Activated T-helper 1 cell treated with anti-CD3 and anti-CD28 coated beads, Interleukin-12 subunit alpha, Interleukin-12 subunit beta, Interleukin-2, Interleukin-4 antibody, amounts not matched to agents 30 ng/mL and 10 ng/mL and 1 ng/mL, durations not matched to agents 14 hours and 24 hours and 36 hours (primary cell): Measurements from ENCODE around the gene UBE2K. TPM values are rescaled to one million over a fixed set of nuclear protein-coding genes. Genes with fewer than 3 reads are reported as not detected.
A peak's percentile ranks its signal among the peaks of the same experiment; 100 is the strongest.
"Not testable (repeated sequence)": the region's sequence is repeated elsewhere in the genome, so short reads cannot be mapped to it uniquely, and the experiment has no call there.

Experiments used
- DNase-seq: peaks from one replicate; pipeline ENCODE4 v3.0.0; 2021; ENCODE audit warnings: low spot score
- H3K27ac Mint-ChIP-seq: one replicate; pipeline ENCODE4 v1.8.0; 2021; ENCODE audit warnings: mild to moderate bottlenecking, mixed read lengths
- H3K27me3 Mint-ChIP-seq: one replicate; pipeline ENCODE4 v1.8.0; 2022; ENCODE audit warnings: mild to moderate bottlenecking, moderate library complexity, mixed read lengths; ENCODE audit not compliant: insufficient read depth
- H3K36me3 Mint-ChIP-seq: one replicate; pipeline ENCODE4 v1.8.0; 2021; ENCODE audit warnings: low read depth, mixed read lengths
- H3K4me1 Mint-ChIP-seq: one replicate; pipeline ENCODE4 v1.8.0; 2021; ENCODE audit warnings: low read depth, mixed read lengths
- H3K4me3 Mint-ChIP-seq: one replicate; pipeline ENCODE4 v1.8.0; 2021; ENCODE audit warnings: mild to moderate bottlenecking, moderate library complexity, mixed read lengths
- H3K9me3 Mint-ChIP-seq: one replicate; pipeline ENCODE4 v1.8.0; 2021; ENCODE audit warnings: mixed read lengths
- intact Hi-C: fragments of 100-400 bp; cut with micrococcal nuclease; formaldehyde crosslinking; loops from one replicate; pipeline ENCODE4 v1.15.1; 2024
- total RNA-seq: library from RNA; stranded (reverse); gene quantifications from 2 replicates; pipeline ENCODE4 v1.2.3, GENCODE V29; 2022

Gene UBE2K
- total RNA-seq, 1 donor from 2014 or later, result 92.2 TPM

DNA sequence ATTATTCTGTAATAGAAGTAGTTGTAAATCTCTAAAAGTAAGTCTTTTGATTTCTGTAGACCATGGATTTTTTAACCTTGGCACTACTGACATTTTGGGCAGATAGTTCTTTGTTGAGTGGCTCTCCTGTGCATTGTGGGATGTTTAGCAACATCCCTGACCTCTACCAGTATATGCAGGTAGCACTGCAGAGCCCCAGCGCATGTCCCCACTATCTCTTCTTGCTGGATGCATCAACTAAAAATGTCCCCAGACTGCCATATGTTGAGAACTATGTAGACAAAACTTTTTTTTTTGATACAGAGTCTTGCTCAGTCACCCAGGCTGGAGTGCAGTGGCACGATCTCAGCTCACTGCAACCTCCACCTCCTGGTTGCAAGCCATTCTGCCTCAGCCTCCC, 4.8 kb downstream of the UBE2K start:
- H3K4me3 Mint-ChIP-seq, result no peak overlapping the region
- intact Hi-C loops, result no loop called here
- peaks cover 29% of the 10 kb centered on the region for H3K4me1 Mint-ChIP-seq
- no peaks in the 10 kb centered on the region for H3K27me3 Mint-ChIP-seq
- H3K9me3 Mint-ChIP-seq, result no peaks in the 10 kb centered on the region
- no peak for DNase-seq
- H3K36me3 Mint-ChIP-seq, result peaks cover 16% of the 10 kb centered on the region
- no peak overlapping the region for H3K27ac Mint-ChIP-seq

DNA sequence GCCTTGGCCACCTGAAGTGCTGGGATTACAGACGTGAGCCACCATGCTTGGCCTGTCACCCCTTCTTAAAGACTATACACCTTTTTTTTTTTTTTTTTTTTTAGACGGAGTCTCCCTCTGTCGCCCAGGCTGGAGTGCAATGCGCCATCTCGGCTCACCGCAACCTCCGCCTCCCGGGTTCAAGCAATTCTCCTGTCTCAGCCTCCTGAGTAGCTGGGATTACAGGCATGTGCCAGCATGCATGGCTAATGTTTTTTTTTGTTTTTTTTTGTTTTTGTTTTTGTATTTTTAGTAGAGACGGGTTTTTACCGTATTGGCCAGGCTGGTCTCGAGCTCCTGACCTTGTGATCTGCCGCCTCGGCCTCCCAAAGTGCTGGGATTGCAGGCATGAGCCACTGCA, 6.9 kb downstream of the UBE2K start:
- peaks cover 14% of the 10 kb centered on the region for H3K36me3 Mint-ChIP-seq
- intact Hi-C loops, H3K27ac Mint-ChIP-seq, H3K27me3 Mint-ChIP-seq, H3K4me3 Mint-ChIP-seq, DNase-seq, H3K9me3 Mint-ChIP-seq: not testable (repeated sequence)
- H3K4me1 Mint-ChIP-seq, result peaks cover 28% of the 10 kb centered on the region

DNA sequence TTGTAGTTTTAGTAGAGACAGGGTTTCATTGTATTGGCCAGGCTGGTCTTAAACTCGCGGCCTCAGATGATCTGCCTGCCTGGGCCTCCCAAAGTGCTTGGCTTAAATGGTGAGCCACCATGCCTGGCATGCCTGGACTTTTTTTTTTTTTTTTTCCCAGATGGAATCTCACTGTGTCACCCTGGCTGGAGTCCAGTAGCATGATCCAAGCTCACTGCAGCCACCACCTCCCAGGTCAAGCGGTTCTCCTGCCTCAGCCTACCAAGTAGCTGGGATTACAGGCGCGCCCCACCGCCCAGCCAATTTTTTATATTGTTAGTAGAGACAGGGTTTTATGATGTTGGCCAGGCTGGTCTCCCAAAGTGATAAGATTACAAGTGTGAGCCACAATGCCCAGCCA, 8.4 kb downstream of the UBE2K start:
- no peaks in the 10 kb centered on the region for H3K27me3 Mint-ChIP-seq
- no peak overlapping the region for H3K4me3 Mint-ChIP-seq
- H3K4me1 Mint-ChIP-seq, result peaks cover 23% of the 10 kb centered on the region
- peaks cover 7% of the 10 kb centered on the region for H3K36me3 Mint-ChIP-seq
- H3K9me3 Mint-ChIP-seq, result no peaks in the 10 kb centered on the region
- peak overlapping the region; percentile 51 for H3K27ac Mint-ChIP-seq
- no peak for DNase-seq
- intact Hi-C loops, result no loop called here

DNA sequence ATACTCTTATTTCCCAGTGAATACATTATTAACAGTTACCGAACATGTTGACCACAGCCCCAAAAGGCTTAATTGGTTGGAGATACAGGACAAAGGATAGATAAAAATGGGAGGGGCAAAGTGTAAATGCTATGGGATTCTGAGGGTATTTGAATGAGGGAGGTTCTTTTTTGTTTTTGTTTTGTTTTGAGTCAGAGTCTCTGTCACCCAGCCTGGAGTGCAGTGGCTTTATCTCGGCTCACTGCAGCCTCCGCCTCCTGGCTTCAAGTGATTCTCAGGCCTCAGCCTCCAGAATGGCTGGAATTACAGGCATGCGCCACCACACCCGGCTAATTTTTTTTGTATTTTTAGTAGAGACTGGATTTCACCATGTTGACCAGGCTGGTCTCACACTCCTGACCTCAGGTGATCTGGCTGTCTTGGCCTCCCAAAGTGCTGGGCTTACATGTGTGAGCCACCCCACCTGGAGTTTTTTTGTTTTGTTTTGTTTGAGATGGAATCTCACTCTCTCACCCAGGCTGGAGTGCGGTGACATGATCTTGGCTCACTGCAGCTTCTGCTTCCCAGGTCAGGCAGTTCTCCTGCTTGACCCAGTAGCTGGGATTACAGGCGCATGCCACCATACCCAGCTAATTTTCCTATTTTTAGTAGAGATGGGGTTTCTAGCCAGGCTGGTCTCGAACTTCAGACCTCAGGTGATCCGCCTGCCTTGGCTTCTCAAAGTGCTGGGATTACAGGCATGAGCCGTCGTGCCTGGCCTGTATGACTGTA, 9.0 kb downstream of the UBE2K start:
- Mint-ChIP-seq H3K36me3 (peaks cover 7% of the 10 kb centered on the region), H3K4me1 (peaks cover 23% of the 10 kb centered on the region), H3K4me3 (no peak overlapping the region), H3K27ac (peak overlapping the region; percentile 51), H3K27me3 (no peaks in the 10 kb centered on the region), H3K9me3 (no peaks in the 10 kb centered on the region)
- intact Hi-C loops, result no loop called here
- DNase-seq, result no peak

DNA sequence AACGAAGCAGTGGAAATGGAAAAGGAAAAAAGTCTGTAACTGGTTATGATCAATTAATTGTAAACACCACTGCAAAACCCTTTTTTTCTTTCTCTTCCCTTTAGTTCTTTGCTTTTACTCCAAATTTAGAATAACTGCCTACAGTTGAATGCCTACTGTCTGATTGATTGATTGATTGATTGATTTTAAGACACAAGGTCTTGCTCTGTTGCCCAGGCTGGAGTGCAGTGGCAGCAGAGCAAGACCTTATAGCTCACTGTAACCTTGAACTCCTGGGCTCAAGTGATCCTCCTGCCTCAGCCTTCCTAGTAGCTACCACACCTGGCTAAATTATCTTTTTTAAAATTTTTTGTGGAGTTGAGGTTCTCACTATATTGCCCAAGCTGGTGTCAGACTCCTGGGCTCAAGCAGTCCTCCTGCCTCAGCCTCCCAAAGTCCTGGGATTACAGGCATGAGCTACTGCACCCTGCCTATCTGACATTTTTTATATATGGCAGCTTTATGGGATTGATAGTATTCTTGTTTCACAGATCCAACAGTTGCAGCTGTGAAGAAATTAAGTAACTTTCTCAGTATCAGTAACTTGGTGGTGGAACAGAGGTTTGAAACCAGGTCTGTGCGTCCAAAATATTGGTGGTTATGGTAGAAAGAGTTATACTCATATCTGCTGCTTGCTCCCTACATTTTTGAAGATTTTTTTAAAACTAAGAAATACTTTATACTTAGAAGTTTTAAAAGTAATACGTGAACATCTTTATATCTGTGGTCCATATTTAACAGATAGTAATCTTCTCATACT, 12.4 kb downstream of the UBE2K start:
- Mint-ChIP-seq H3K4me3 (no peak overlapping the region), H3K4me1 (peaks cover 34% of the 10 kb centered on the region), H3K36me3 (peaks cover 6% of the 10 kb centered on the region), H3K27me3 (no peaks in the 10 kb centered on the region), H3K9me3 (no peaks in the 10 kb centered on the region), H3K27ac (no peak overlapping the region)
- no peak for DNase-seq
- intact Hi-C loops, result no loop called here

DNA sequence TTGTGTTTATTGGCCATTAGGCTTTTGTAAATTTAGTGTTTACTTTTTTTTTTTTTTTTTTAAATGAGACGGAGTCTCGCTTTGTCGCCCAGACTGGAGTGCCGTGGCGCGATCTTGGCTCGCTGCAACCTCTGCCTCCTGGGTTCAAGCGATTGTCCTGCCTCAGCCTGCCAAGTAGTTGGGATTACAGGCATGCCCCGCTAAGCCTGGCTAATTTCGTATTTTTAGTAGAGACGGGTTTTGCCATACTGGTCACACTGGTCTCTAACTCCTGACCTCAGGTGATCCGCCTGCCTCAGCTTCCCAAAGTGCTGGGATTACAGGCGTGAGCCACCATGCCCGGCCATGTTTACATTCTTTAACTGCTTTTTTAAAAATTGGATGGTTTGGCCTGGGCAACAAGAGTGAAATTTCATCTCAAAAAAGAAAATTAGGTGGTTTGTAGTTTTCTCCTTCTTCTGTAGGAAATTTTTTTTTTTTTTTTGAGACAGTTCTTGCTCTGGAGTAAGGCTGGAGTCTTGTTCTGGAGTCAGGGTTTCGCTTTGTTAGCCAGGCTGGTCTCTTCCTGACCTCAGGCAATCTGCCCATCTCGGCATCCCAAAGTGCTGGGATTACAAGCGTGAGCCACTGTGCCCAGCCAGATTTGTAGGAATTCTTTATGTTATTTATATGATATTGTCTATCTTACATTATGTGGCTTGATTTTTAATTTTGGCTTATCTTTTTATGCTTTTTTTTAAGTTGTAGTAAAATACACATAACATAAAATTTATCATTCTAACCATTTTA, 15.1 kb downstream of the UBE2K start:
- no peaks in the 10 kb centered on the region for H3K9me3 Mint-ChIP-seq
- no peak for DNase-seq
- H3K36me3 Mint-ChIP-seq, result peaks cover 11% of the 10 kb centered on the region
- no peaks in the 10 kb centered on the region for H3K27me3 Mint-ChIP-seq
- H3K4me1 Mint-ChIP-seq, result peaks cover 42% of the 10 kb centered on the region
- no peak overlapping the region for H3K4me3 Mint-ChIP-seq
- intact Hi-C loops, result no loop called here
- H3K27ac Mint-ChIP-seq, result no peak overlapping the region

DNA sequence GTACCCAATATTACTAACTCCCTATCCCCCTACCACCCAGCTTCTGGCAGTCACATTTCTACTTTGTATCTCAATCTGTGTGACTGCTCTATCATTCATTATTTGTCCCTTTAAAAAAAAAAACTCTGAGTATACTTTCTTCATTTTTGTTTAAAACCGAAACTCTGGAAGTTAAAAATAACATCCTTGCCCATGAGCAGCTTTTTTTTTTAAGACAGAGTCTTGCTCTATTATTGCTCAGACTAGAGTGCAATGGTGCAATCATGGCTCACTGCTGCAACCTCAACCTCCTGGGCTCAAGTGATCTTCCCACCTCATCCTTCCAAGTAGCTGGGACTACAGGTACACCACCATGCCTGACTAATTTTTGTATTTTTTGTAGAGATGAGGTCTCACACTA, 15.8 kb downstream of the UBE2K start:
- Mint-ChIP-seq H3K4me1 (peaks cover 42% of the 10 kb centered on the region), H3K4me3 (no peak overlapping the region), H3K27ac (no peak overlapping the region), H3K36me3 (peaks cover 12% of the 10 kb centered on the region), H3K9me3 (no peaks in the 10 kb centered on the region), H3K27me3 (no peaks in the 10 kb centered on the region)
- DNase-seq, result no peak
- intact Hi-C loops, result no loop called here

DNA sequence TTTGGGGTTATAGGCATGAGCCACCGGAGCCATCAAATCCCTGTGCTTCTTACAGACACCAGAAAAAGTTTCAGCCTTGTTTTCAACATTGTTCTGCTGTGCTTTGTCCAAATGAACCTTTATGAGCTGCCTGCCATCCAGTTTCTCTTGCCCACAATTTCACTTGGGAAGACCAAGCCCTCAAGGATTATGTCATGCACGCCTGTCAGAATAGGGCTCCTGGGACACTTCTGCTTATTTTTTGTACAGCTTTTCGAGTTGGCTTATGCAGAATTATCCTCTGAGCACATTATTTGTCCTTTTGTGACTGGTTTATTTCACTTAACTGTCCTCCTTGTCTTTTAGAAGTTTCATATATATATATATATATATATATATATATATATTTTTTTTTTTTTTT, 16.2 kb downstream of the UBE2K start:
- Mint-ChIP-seq H3K36me3 (peaks cover 16% of the 10 kb centered on the region), H3K9me3 (no peaks in the 10 kb centered on the region), H3K4me1 (peaks cover 43% of the 10 kb centered on the region), H3K27ac (no peak overlapping the region), H3K27me3 (no peaks in the 10 kb centered on the region), H3K4me3 (no peak overlapping the region)
- no peak for DNase-seq
- intact Hi-C loops, result no loop called here

DNA sequence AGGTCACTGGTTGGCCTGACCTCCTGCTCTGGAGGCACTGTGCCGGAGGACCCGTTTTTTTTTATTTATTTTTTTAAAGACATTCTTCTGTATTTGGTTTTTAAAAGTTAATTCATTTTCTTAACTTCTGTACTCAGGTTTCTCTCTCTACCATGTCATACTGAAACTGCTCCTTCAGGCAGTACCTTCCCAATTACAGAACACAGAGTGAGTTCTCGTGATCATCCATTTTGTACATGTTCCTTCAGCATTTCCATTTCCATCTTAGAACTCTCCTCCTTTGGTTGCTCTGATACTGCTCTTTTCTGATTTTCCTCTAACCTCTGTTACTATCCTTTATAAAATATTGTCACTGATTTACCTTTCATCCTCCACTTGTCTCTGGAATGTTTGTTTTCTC, 17.9 kb downstream of the UBE2K start:
- Mint-ChIP-seq H3K4me1 (peaks cover 49% of the 10 kb centered on the region), H3K36me3 (peaks cover 16% of the 10 kb centered on the region), H3K9me3 (no peaks in the 10 kb centered on the region), H3K27ac (peak overlapping the region; percentile 66), H3K4me3 (no peak overlapping the region), H3K27me3 (no peaks in the 10 kb centered on the region)
- DNase-seq, result no peak
- intact Hi-C loops, result no loop called here

DNA sequence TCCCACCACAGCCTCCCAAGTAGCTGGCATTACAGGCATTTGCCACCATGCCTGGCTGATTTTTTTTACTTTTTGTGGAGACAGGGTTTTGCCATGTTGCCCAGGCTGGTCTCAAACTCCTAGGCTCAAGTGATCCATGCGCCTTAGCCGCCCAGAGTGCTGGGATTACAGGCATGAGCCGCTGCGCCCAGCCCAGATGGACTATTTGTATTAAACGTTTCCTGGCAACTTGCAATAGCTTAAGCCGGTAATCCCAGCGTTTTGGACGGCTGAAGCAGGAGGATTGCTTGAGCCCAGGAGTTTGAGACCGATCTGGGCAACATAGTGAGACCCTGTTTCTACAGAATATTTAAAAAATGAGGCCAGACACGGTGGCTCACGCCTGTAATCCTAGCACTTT, 18.4 kb downstream of the UBE2K start:
- Mint-ChIP-seq H3K4me3 (no peak overlapping the region), H3K4me1 (peaks cover 54% of the 10 kb centered on the region), H3K27me3 (no peaks in the 10 kb centered on the region), H3K9me3 (no peaks in the 10 kb centered on the region), H3K27ac (no peak overlapping the region), H3K36me3 (peaks cover 16% of the 10 kb centered on the region)
- no peak for DNase-seq
- intact Hi-C loops, result no loop called here

DNA sequence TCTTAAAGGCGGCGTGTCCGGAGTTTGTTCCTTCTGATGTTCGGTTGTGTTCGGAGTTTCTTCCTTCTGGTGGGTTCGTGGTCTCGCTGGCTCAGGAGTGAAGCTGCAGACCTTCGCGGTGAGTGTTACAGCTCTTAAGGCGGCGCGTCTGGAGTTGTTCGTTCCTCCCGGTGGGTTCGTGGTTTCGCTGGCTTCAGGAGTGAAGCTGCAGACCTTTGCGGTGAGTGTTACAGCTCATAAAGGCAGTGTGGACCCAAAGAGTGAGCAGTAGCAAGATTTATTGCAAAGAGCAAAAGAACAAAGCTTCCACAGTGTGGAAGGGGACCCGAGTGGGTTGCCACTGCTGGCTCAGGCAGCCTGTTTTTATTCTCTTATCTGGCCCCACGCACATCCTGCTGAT, 19.8 kb downstream of the UBE2K start:
- DNase-seq, result not testable (repeated sequence)
- H3K27ac Mint-ChIP-seq, result peak overlapping the region; percentile 70

DNA sequence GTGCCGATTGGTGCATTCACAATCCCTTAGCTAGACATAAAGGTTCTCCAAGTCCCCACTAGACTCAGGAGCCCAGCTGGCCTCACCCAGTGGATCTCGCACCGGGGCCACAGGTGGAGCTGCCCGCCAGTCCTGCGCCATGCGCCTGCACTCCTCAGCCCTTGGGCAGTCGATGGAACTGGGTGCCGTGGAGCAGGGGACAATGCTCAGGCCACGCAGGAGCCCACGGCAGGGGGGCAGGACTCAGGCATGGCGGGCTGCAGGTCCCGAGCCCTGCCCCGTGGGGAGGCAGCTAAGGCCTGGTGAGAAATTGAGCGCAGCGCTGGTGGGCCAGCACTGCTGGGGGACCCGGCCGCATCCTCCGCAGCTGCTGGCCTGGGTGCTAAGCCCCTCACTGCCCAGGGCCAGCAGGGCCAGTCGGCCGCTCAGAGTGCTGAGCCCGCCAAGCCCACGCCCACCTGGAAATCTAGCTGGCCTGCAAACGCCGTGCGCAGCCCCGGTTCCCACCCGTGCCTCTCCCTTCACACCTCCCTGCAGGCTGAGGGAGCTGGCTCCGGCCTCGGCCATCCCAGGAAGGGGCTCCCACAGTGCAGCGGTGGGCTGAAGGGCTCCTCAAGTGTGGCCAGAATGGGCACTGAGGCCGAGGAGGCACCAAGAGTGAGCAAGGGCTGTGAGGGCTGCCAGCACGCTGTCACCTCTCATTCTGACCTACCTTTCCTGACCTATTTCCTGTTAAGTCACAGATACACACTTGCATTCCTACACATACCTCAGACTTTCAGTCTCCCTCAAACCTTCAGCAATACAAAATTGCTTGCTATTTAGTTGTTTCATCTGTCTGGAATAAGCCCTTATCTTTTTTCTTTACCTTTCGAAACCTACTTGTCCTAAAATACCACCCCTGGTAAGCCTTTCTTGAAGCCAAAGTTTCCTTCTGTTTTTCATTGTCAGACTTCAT, 20.7 kb downstream of the UBE2K start:
- H3K27me3 Mint-ChIP-seq, result no peaks in the 10 kb centered on the region
- H3K9me3 Mint-ChIP-seq, result no peaks in the 10 kb centered on the region
- H3K27ac Mint-ChIP-seq, result peak overlapping the region; percentile 73
- peak overlapping the region; percentile 50 for H3K4me3 Mint-ChIP-seq
- intact Hi-C loops, result no loop called here
- peaks cover 16% of the 10 kb centered on the region for H3K36me3 Mint-ChIP-seq
- H3K4me1 Mint-ChIP-seq, result peaks cover 49% of the 10 kb centered on the region
- DNase-seq, result no peak

More for the DNA sequence above, 19.8 kb downstream of the UBE2K start:
- H3K9me3 Mint-ChIP-seq, H3K27me3 Mint-ChIP-seq, intact Hi-C loops: not testable (repeated sequence)
- H3K4me1 Mint-ChIP-seq, result peaks cover 54% of the 10 kb centered on the region
- H3K36me3 Mint-ChIP-seq, result peaks cover 16% of the 10 kb centered on the region
- H3K4me3 Mint-ChIP-seq, result peak overlapping the region; percentile 48
